GM18519 (cell line): ENCODE measurements around the gene DNM3.

Experiments used
- ATAC-seq: cut with Tn5 transposase; IDR thresholded peaks from one replicate; pipeline ENCODE4 v1.9.1; 2021; ENCODE audit warnings: mild to moderate bottlenecking, moderate library complexity; ENCODE audit not compliant: unreplicated experiment, low FRiP score

DNM3 gene

GRCh38 chr1:171912509-171913175, 71.3 kb downstream of the DNM3 start:
- no peak for ATAC-seq

- ATAC-seq = no peak
Measured at GRCh38 chr1:171913385-171913784, 72.1 kb downstream of the DNM3 start.

GRCh38 chr1:171916315-171916771, 75.0 kb downstream of the DNM3 start:
- no peak for ATAC-seq

- ATAC-seq = no peak
Measured at GRCh38 chr1:171917331-171917730, 76.0 kb downstream of the DNM3 start.

GRCh38 chr1:171919891-171920887, 78.9 kb downstream of the DNM3 start:
- ATAC-seq = no peak

GRCh38 chr1:171922999-171923398, 81.7 kb downstream of the DNM3 start:
- no peak for ATAC-seq

GRCh38 chr1:171929121-171929520, 87.8 kb downstream of the DNM3 start:
- ATAC-seq = no peak

- ATAC-seq = no peak
Measured at GRCh38 chr1:171931752-171932151, 90.5 kb downstream of the DNM3 start.

GRCh38 chr1:171934664-171935063, 93.4 kb downstream of the DNM3 start:
- ATAC-seq = no peak

- ATAC-seq = no peak
Measured at GRCh38 chr1:171935086-171935485, 93.8 kb downstream of the DNM3 start.

GRCh38 chr1:171935664-171936063, 94.4 kb downstream of the DNM3 start:
- no peak for ATAC-seq

- ATAC-seq = no peak
Measured at GRCh38 chr1:171937938-171938337, 96.6 kb downstream of the DNM3 start.

- no peak for ATAC-seq
Measured at GRCh38 chr1:171939740-171940139, 98.4 kb downstream of the DNM3 start.

GRCh38 chr1:171940368-171940767, 99.1 kb downstream of the DNM3 start:
- no peak for ATAC-seq

- ATAC-seq = no peak
Measured at GRCh38 chr1:171941920-171942319, 100.6 kb downstream of the DNM3 start.

GRCh38 chr1:171943973-171944561, 102.8 kb downstream of the DNM3 start:
- no peak for ATAC-seq

GRCh38 chr1:171948511-171948910, 107.2 kb downstream of the DNM3 start:
- ATAC-seq = no peak

- ATAC-seq = no peak
Measured at GRCh38 chr1:171949316-171949715, 108.0 kb downstream of the DNM3 start.

GRCh38 chr1:171953835-171954234, 112.5 kb downstream of the DNM3 start:
- ATAC-seq = no peak

- no peak for ATAC-seq
Measured at GRCh38 chr1:171954361-171954760, 113.1 kb downstream of the DNM3 start.

- ATAC-seq = no peak
Measured at GRCh38 chr1:171961861-171962260, 120.6 kb downstream of the DNM3 start.
